Measurements from ENCODE around the gene KIAA1328. TPM values are rescaled to one million over a fixed set of nuclear protein-coding genes. Genes with fewer than 3 reads are reported as not detected.

The KIAA1328 gene
- total and polyA plus RNA-seq, 8 donors: 2.1 to 5.2 (median 3.6) TPM

DNA sequence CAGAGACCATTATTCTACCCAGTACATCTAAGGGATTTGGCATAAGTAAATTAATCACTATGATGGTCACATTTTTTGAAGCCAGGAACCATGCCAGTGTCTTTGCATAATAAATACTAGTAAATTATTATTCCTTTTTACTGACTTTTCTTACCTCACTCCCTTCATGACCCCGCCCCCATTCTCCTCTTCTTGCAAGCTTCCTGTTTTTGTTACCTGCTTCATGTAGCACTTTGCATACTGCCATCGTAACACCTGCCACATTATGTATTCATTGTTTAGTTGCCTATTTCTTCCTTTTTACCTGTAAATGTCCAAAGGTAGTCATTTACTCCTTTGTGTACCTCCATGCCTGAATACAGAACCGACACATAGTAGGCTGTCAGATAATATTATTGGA, 309.5 kb downstream of the KIAA1328 start:
- no peak for DNase-seq
- Histone ChIP-seq H3K36me3 (no peaks in the 10 kb centered on the region), H3K27me3 (no peaks in the 10 kb centered on the region), H3K9me3 (no peaks in the 10 kb centered on the region), H3K4me1 (no peaks in the 10 kb centered on the region), H3K27ac (no peak overlapping the region), H3K4me3 (no peak overlapping the region)
- no peak for FAIRE-seq
- WGBS, 2 donors: 96 to 99% methylated on average over 3 of the region's 3 CpGs
- no peak for ATAC-seq
- TF ChIP-seq, protein P1, sequence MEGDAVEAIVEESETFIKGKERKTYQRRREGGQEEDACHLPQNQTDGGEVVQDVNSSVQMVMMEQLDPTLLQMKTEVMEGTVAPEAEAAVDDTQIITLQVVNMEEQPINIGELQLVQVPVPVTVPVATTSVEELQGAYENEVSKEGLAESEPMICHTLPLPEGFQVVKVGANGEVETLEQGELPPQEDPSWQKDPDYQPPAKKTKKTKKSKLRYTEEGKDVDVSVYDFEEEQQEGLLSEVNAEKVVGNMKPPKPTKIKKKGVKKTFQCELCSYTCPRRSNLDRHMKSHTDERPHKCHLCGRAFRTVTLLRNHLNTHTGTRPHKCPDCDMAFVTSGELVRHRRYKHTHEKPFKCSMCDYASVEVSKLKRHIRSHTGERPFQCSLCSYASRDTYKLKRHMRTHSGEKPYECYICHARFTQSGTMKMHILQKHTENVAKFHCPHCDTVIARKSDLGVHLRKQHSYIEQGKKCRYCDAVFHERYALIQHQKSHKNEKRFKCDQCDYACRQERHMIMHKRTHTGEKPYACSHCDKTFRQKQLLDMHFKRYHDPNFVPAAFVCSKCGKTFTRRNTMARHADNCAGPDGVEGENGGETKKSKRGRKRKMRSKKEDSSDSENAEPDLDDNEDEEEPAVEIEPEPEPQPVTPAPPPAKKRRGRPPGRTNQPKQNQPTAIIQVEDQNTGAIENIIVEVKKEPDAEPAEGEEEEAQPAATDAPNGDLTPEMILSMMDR (IDR thresholded peaks at IDR 0.05): no peak
- intact Hi-C loops (cut with DNase I): no loop called here

DNA sequence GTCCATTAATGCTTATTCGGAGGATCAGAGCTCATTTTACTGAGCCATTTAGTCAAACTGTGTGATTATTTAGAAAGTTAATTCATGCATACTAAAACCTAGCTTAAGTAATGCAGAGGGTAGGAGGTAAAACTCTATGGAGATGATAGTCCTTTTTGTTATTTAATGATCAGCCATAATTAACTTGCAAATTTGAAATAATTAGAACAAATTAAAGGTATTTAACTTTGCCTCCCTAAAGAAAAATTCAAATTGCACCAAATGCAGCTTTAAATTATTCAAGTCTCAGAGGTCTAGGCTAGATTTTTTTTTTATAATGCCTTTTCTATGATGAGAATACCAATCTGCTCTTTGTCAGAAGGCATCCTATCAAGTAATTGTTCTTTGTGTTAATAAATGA, 310.9 kb downstream of the KIAA1328 start:
- no peaks in the 10 kb centered on the region for H3K27me3 ChIP-seq

DNA sequence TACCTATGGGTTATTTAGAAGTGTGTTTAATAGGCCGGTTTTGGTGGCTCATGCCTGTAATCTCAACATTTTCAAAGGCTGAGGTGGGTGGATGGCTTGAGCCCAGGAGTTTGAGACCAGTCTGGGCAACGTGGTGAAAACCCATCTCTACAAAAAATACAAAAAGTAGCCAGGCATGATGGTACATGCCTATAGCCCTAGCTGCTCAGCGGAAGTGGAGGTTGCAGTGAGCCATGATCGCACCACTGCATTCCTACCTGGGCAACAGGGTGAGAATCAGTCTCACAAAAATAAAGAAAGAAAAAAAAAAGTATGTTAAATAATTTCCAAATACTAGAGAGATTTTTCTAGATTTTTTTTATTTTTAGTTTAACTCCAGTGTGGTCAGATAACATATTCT, 316.0 kb downstream of the KIAA1328 start:
- DNase-seq (no peak), FAIRE-seq (no peak), ATAC-seq (no peak)
- Histone ChIP-seq H3K36me3 (no peaks in the 10 kb centered on the region), H3K27me3 (no peaks in the 10 kb centered on the region), H3K4me3 (no peak overlapping the region), H3K9me3 (no peaks in the 10 kb centered on the region), H3K27ac (no peak overlapping the region), H3K4me1 (no peaks in the 10 kb centered on the region)
- intact Hi-C loops (cut with DNase I): no loop called here
- 90 to 91% methylated on average over 4 of the region's 4 CpGs for WGBS, 2 donors
- TF ChIP-seq, protein P1 (IDR thresholded peaks at IDR 0.05): no peak

More for the DNA sequence above, 310.9 kb downstream of the KIAA1328 start:
- Histone ChIP-seq H3K36me3 (no peaks in the 10 kb centered on the region), H3K4me1 (no peaks in the 10 kb centered on the region), H3K27ac (no peak overlapping the region), H3K9me3 (no peaks in the 10 kb centered on the region), H3K4me3 (no peak overlapping the region)
- TF ChIP-seq, protein P1 (IDR thresholded peaks at IDR 0.05): no peak
- ATAC-seq (no peak), FAIRE-seq (no peak), DNase-seq (no peak)
- intact Hi-C loops (cut with DNase I): no loop called here
- 98 to 100% methylated on average over 1 of the region's 1 CpG for WGBS, 2 donors

DNA sequence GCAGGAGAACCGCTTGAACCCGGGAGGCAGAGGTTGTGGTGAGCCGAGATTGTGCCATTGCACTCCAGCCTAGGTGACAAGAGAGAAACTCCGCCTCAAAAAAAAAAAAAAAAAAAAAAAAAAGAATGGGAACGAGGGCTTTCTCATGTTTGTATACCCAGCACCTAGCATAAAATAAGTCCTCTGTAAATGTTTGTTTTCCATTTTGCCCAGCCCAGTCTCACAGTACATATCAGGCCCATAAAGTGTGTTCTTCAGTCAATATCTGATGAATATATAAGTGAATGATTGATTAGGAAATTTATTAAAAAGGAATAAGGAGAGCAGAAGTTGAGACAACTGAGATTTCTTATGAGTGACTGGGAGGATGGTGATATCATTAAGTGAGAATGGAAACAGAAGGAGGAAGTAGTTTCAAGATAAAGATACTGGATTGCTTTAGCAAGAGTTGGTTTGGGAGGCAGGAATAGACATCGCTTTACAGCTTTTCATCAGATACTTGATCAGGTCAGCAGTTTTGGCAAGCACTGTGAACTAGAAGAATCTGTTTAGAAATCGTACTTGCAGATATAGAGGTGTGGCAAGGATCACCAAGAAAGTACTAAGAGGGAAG, 327.5 kb downstream of the KIAA1328 start:
- Histone ChIP-seq H3K27ac (no peak overlapping the region), H3K9me3 (no peaks in the 10 kb centered on the region), H3K4me1 (peaks cover 20 to 22% (median 21%) of the 10 kb centered on the region in 3 donors), H3K36me3 (no peaks in the 10 kb centered on the region), H3K4me3 (no peak overlapping the region), H3K27me3 (no peaks in the 10 kb centered on the region)
- TF ChIP-seq, protein P1 (IDR thresholded peaks at IDR 0.05): no peak
- FAIRE-seq (no peak), DNase-seq (no peak), ATAC-seq (peak in 2 of 4 donors; percentile 42 to 63)
- 75 to 80% methylated on average over 7 of the region's 7 CpGs for WGBS, 2 donors
- intact Hi-C loops (cut with DNase I): no loop called here

DNA sequence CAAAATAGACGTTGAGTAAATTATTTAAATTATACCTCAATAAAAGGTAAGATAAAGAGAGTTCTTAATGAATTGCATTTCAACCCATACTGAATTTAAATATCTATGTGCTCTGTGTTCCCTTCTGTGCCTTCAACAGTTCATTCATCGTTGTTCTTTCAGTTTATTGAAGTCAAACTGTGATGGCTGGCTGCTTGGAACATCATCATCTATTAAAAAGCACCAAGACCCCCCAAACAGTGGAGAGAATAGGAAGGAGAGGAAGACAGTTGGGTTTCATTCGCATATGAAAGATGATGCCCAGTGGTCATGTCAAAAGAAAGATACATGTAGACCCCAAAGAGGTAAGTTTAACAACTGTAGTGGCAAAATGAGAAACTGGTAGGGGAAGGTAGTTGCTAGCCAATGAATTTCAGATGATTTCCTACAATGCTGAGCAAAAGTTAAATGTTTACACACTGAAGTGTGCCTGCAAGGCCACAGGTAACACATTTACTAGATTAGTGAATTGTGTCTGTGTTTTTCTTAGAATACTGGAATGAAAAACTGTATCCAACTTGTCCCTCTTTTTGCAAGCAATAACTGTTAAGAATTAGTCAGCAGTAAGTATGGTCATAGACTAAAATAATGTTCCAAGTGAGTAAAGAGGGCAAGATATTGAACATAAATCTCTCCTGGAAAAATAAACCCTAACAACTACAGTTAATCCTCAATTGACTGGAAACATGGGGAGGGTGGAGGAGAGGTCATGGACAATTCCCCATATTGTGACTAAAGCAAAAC, 331.3 kb downstream of the KIAA1328 start:
- ATAC-seq: peak; percentile 73 to 90 (median 88)
- no peak overlapping the region for H3K4me3 ChIP-seq
- H3K27ac ChIP-seq: peak overlapping the region in 2 of 4 donors; percentile 48 to 72
- H3K27me3 ChIP-seq: no peaks in the 10 kb centered on the region
- intact Hi-C loops (cut with DNase I): no loop called here
- H3K4me1 ChIP-seq: peaks cover 22 to 25% (median 23%) of the 10 kb centered on the region in 3 donors
- H3K36me3 ChIP-seq: no peaks in the 10 kb centered on the region
- no peak for DNase-seq
- H3K9me3 ChIP-seq: no peaks in the 10 kb centered on the region
- WGBS, 2 donors: 29 to 35% methylated on average over 3 of the region's 3 CpGs
- TF ChIP-seq, protein P1 (IDR thresholded peaks at IDR 0.05): no peak
- no peak for FAIRE-seq
